ENCODE data around the gene HSD17B2. TPM values are rescaled to one million over a fixed set of nuclear protein-coding genes. Genes with fewer than 3 reads are reported as not detected.

Gene HSD17B2, protein sequence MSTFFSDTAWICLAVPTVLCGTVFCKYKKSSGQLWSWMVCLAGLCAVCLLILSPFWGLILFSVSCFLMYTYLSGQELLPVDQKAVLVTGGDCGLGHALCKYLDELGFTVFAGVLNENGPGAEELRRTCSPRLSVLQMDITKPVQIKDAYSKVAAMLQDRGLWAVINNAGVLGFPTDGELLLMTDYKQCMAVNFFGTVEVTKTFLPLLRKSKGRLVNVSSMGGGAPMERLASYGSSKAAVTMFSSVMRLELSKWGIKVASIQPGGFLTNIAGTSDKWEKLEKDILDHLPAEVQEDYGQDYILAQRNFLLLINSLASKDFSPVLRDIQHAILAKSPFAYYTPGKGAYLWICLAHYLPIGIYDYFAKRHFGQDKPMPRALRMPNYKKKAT
- total RNA-seq (2014; rRNA removed; shearing (Covaris generic); ENCODE audit: low replicate concordance), result not detected in 2 replicates

DNA sequence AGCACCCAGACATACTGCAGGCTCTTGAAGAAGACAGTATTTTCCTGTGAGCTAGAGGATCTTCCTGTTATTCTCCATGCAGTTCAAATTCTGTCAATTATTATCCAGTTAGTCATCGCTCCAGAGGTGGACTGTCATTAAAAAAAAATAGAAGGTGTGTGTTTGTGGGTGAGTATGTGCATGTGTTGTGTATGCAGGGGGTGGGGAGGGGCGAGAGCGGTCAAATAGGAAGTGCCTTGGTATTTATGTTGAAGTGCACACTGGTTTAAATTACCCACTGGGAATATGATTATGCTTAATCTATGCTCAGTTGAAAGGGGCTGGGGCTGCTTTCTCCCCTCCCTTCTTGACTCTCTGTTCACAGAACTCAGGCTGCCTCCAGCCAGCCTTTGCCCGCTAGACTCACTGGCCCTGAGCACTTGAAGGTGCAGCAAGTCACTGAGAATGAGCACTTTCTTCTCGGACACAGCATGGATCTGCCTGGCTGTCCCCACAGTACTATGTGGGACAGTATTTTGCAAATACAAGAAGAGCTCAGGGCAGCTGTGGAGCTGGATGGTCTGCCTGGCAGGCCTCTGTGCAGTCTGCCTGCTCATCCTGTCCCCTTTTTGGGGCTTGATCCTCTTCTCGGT, at the start of gene HSD17B2:
Gene HSD17B2 (plus strand): TSS at position 273 of the 632 bp plus-strand sequence. CDS start 172 bp downstream, at position 445.
- Histone ChIP-seq H4K20me1 (ENCODE audit: insufficient read depth, low read depth, low read length) (no peaks in the 10 kb centered on the region; the same call in 1 of the 2 replicates), H3K4me1 (ENCODE audit: low read length) (no peaks in the 10 kb centered on the region), H3K4me3 (ENCODE audit: low read length) (no peak within 1 kb of the TSS), H3K4me2 (ENCODE audit: low read depth, low read length, poor library complexity, severe bottlenecking) (no peak within 1 kb of the TSS), H3K9me2 (replicated peaks; ENCODE audit: insufficient read depth, low read length) (no peaks in the 10 kb centered on the region), H3K79me2 (ENCODE audit: low read length) (no peaks in the 10 kb centered on the region), H3K9me3 (ENCODE audit: low read length) (no peaks in the 10 kb centered on the region), H2AFZ (ENCODE audit: low read length) (no peak within 1 kb of the TSS), H3K9ac (ENCODE audit: low read length) (no peak within 1 kb of the TSS), H3K36me3 (ENCODE audit: insufficient read depth, low read length) (no peaks in the 10 kb centered on the region), H3K27me3 (ENCODE audit: low read length) (no peaks in the 10 kb centered on the region), H3K27ac (ENCODE audit: low read length) (no peak within 1 kb of the TSS)
- DNase-seq, result no peak

DNA sequence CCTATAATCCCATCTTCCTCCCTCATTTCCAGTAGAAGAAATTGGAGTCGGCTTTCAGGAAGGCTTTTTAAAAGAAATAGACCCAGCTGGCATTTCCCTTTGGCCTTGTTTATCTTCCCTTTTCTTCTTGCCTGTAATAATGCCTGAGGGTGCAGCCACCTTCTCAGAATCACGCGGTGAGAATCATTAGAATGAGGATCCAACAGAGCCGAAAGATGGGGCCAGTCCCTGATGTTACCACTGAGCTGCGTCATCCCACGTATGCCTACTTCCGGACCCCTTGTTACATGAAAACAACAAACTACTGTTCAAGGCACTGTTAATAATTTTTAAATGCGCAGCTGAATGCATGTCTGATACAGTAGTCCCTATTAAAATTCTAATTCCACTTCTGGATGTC, 47.9 kb upstream of the HSD17B2 start:
- H3K9me2 ChIP-seq (replicated peaks; ENCODE audit: insufficient read depth, low read length), result no peaks in the 10 kb centered on the region
- no peaks in the 10 kb centered on the region for H3K9me3 ChIP-seq (ENCODE audit: low read length)
- no peak overlapping the region for H2AFZ ChIP-seq (ENCODE audit: low read length)
- H3K79me2 ChIP-seq (ENCODE audit: low read length), result no peaks in the 10 kb centered on the region
- no peaks in the 10 kb centered on the region for H3K27me3 ChIP-seq (ENCODE audit: low read length)
- H3K36me3 ChIP-seq (ENCODE audit: insufficient read depth, low read length), result no peaks in the 10 kb centered on the region
- no peak for DNase-seq
- no peak overlapping the region for H3K4me2 ChIP-seq (ENCODE audit: low read depth, low read length, poor library complexity, severe bottlenecking)
- H3K4me3 ChIP-seq (ENCODE audit: low read length), result no peak overlapping the region
- no peaks in the 10 kb centered on the region for H3K4me1 ChIP-seq (ENCODE audit: low read length)
- H4K20me1 ChIP-seq (ENCODE audit: insufficient read depth, low read depth, low read length), result no peaks in the 10 kb centered on the region
- no peak overlapping the region for H3K27ac ChIP-seq (ENCODE audit: low read length)
- H3K9ac ChIP-seq (ENCODE audit: low read length), result no peak overlapping the region

GRCh38 chr16:81987706-81988105, 47.3 kb upstream of the HSD17B2 start:
- Histone ChIP-seq H3K9me3 (ENCODE audit: low read length) (no peaks in the 10 kb centered on the region), H2AFZ (ENCODE audit: low read length) (no peak overlapping the region), H4K20me1 (ENCODE audit: insufficient read depth, low read depth, low read length) (no peaks in the 10 kb centered on the region), H3K27ac (ENCODE audit: low read length) (no peak overlapping the region), H3K4me1 (ENCODE audit: low read length) (no peaks in the 10 kb centered on the region), H3K9ac (ENCODE audit: low read length) (no peak overlapping the region), H3K27me3 (ENCODE audit: low read length) (no peaks in the 10 kb centered on the region), H3K4me2 (ENCODE audit: low read depth, low read length, poor library complexity, severe bottlenecking) (no peak overlapping the region), H3K36me3 (ENCODE audit: insufficient read depth, low read length) (no peaks in the 10 kb centered on the region), H3K4me3 (ENCODE audit: low read length) (no peak overlapping the region), H3K79me2 (ENCODE audit: low read length) (no peaks in the 10 kb centered on the region), H3K9me2 (replicated peaks; ENCODE audit: insufficient read depth, low read length) (no peaks in the 10 kb centered on the region)
- no peak for DNase-seq

DNA sequence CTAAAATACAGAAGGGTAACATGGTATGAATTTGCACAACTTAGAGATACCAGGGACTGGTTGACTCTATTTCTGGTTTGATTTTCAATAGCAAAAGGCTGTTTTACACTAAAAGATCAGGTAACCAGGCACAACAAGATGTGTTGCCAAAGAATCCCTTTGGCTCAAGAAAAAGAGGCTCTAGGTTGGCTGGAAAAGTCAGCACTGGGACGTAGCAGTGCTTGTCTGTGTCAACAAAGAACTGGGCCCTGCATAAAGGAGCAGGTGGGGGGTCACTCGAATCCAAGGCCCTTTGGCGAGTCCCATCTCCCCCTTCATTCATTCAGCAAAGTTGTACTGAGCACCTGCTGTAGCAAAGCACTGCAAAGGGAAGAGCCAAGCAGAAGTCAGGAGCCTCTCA, 42.2 kb upstream of the HSD17B2 start:
- Histone ChIP-seq H3K4me3 (ENCODE audit: low read length) (no peak overlapping the region), H3K4me1 (ENCODE audit: low read length) (no peaks in the 10 kb centered on the region), H3K27me3 (ENCODE audit: low read length) (no peaks in the 10 kb centered on the region), H4K20me1 (ENCODE audit: insufficient read depth, low read depth, low read length) (peaks cover 6% of the 10 kb centered on the region; the same call in 1 of the 2 replicates), H3K9ac (ENCODE audit: low read length) (no peak overlapping the region), H3K9me3 (ENCODE audit: low read length) (no peaks in the 10 kb centered on the region), H3K4me2 (ENCODE audit: low read depth, low read length, poor library complexity, severe bottlenecking) (no peak overlapping the region), H3K27ac (ENCODE audit: low read length) (no peak overlapping the region), H3K9me2 (replicated peaks; ENCODE audit: insufficient read depth, low read length) (no peaks in the 10 kb centered on the region), H3K36me3 (ENCODE audit: insufficient read depth, low read length) (no peaks in the 10 kb centered on the region; the same call in 1 of the 2 replicates), H2AFZ (ENCODE audit: low read length) (no peak overlapping the region), H3K79me2 (ENCODE audit: low read length) (no peaks in the 10 kb centered on the region)
- DNase-seq, result no peak

DNA sequence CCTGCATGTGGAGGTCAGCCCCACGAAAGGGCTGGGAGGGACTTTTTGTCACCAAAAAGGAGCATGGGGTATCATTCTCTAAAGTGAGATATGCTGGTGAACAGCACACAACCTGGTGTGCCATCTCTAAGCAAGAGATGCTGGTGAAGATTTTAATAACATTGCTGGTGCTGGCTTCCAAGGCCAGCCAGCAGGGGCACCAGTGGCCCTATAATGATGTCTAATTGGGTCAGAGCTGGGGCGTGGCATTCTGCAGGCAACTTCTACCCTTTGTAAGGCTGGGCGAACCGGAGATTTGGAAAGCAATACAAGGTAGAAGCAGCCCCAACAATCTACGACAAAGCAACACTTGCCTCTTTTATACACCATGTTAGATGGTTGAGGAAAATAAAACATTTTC, 40.6 kb upstream of the HSD17B2 start:
- no peaks in the 10 kb centered on the region for H3K4me1 ChIP-seq (ENCODE audit: low read length)
- no peak overlapping the region for H3K9ac ChIP-seq (ENCODE audit: low read length)
- H3K27me3 ChIP-seq (ENCODE audit: low read length), result no peaks in the 10 kb centered on the region
- H4K20me1 ChIP-seq (ENCODE audit: insufficient read depth, low read depth, low read length), result peaks cover 6% of the 10 kb centered on the region; the same call in 1 of the 2 replicates
- no peak overlapping the region for H2AFZ ChIP-seq (ENCODE audit: low read length)
- no peaks in the 10 kb centered on the region for H3K9me2 ChIP-seq (replicated peaks; ENCODE audit: insufficient read depth, low read length)
- no peaks in the 10 kb centered on the region; the same call in 1 of the 2 replicates for H3K36me3 ChIP-seq (ENCODE audit: insufficient read depth, low read length)
- no peak overlapping the region for H3K4me3 ChIP-seq (ENCODE audit: low read length)
- no peaks in the 10 kb centered on the region for H3K9me3 ChIP-seq (ENCODE audit: low read length)
- no peak overlapping the region for H3K4me2 ChIP-seq (ENCODE audit: low read depth, low read length, poor library complexity, severe bottlenecking)
- H3K27ac ChIP-seq (ENCODE audit: low read length), result no peak overlapping the region
- DNase-seq, result peak; percentile 77
- H3K79me2 ChIP-seq (ENCODE audit: low read length), result no peaks in the 10 kb centered on the region

- Histone ChIP-seq H3K9me3 (ENCODE audit: low read length) (no peaks in the 10 kb centered on the region), H3K27me3 (ENCODE audit: low read length) (no peaks in the 10 kb centered on the region), H3K9ac (ENCODE audit: low read length) (no peak overlapping the region), H4K20me1 (ENCODE audit: insufficient read depth, low read depth, low read length) (peaks cover 6% of the 10 kb centered on the region; the same call in 1 of the 2 replicates), H3K79me2 (ENCODE audit: low read length) (no peaks in the 10 kb centered on the region), H3K9me2 (replicated peaks; ENCODE audit: insufficient read depth, low read length) (no peaks in the 10 kb centered on the region), H3K4me2 (ENCODE audit: low read depth, low read length, poor library complexity, severe bottlenecking) (no peak overlapping the region), H3K36me3 (ENCODE audit: insufficient read depth, low read length) (no peaks in the 10 kb centered on the region; the same call in 1 of the 2 replicates), H2AFZ (ENCODE audit: low read length) (no peak overlapping the region), H3K27ac (ENCODE audit: low read length) (no peak overlapping the region), H3K4me1 (ENCODE audit: low read length) (no peaks in the 10 kb centered on the region), H3K4me3 (ENCODE audit: low read length) (no peak overlapping the region)
- DNase-seq, result no peak
Measured at GRCh38 chr16:81995651-81996050, 39.4 kb upstream of the HSD17B2 start.

- H3K27me3 ChIP-seq (ENCODE audit: low read length), result no peaks in the 10 kb centered on the region
- no peaks in the 10 kb centered on the region for H3K79me2 ChIP-seq (ENCODE audit: low read length)
- peaks cover 6% of the 10 kb centered on the region; the same call in 1 of the 2 replicates for H4K20me1 ChIP-seq (ENCODE audit: insufficient read depth, low read depth, low read length)
- no peak overlapping the region for H3K4me3 ChIP-seq (ENCODE audit: low read length)
- H2AFZ ChIP-seq (ENCODE audit: low read length), result no peak overlapping the region
- H3K27ac ChIP-seq (ENCODE audit: low read length), result no peak overlapping the region
- no peak for DNase-seq
- H3K4me1 ChIP-seq (ENCODE audit: low read length), result no peaks in the 10 kb centered on the region
- no peaks in the 10 kb centered on the region for H3K9me2 ChIP-seq (replicated peaks; ENCODE audit: insufficient read depth, low read length)
- H3K9me3 ChIP-seq (ENCODE audit: low read length), result no peaks in the 10 kb centered on the region
- H3K9ac ChIP-seq (ENCODE audit: low read length), result no peak overlapping the region
- no peaks in the 10 kb centered on the region; the same call in 1 of the 2 replicates for H3K36me3 ChIP-seq (ENCODE audit: insufficient read depth, low read length)
- no peak overlapping the region for H3K4me2 ChIP-seq (ENCODE audit: low read depth, low read length, poor library complexity, severe bottlenecking)
Measured at GRCh38 chr16:81996664-81997509, 38.2 kb upstream of the HSD17B2 start.

Data from Karpas-422 (cell line).